ENCODE data around the gene DDX20. TPM values are rescaled to one million over a fixed set of nuclear protein-coding genes. Genes with fewer than 3 reads are reported as not detected.

DDX20 gene
- total RNA-seq, 4 donors from 2014 or later: 9.5 to 19.9 (median 13.1) TPM

- H3K27me3 ChIP-seq: no peaks in the 10 kb centered on the region
- H3K9me3 ChIP-seq: no peaks in the 10 kb centered on the region
- H3K27ac ChIP-seq (replicated peaks in 1 of 4): peak overlapping the region in 3 of 4 donors; percentile 54 to 74 (median 64)
- H3K4me3 ChIP-seq: no peak overlapping the region
- intact Hi-C loops (cut with DNase I): no loop called here
- TF ChIP-seq POLR2AphosphoS5 (IDR thresholded peaks at IDR 0.05): no peak
- no peak for TF ChIP-seq EP300 (IDR thresholded peaks at IDR 0.05)
- TF ChIP-seq POLR2A (IDR thresholded peaks at IDR 0.05; ENCODE audit: low read depth): no peak
- no peak for TF ChIP-seq CTCF (IDR thresholded peaks at IDR 0.05)
- 78% methylated on average over 3 of the region's 3 CpGs for WGBS
- peaks cover 77 to 94% (median 90%) of the 10 kb centered on the region in 4 donors for H3K4me1 ChIP-seq
- DNase-seq (ENCODE audit: extremely low spot score): no peak
- H3K36me3 ChIP-seq: peaks cover 0 to 13% (median 2%) of the 10 kb centered on the region in 4 donors
Measured at GRCh38 chr1:111734856-111735255, 20.8 kb upstream of the DDX20 start.

- Histone ChIP-seq H3K4me1 (peaks cover 72 to 94% (median 90%) of the 10 kb centered on the region in 4 donors), H3K36me3 (peaks cover 0 to 12% (median 2%) of the 10 kb centered on the region in 4 donors), H3K27ac (replicated peaks in 1 of 4) (peak overlapping the region in 2 of 4 donors; percentile 16 to 42), H3K9me3 (no peaks in the 10 kb centered on the region), H3K4me3 (no peak overlapping the region), H3K27me3 (no peaks in the 10 kb centered on the region)
- DNase-seq (ENCODE audit: extremely low spot score): no peak
- intact Hi-C loops (cut with DNase I): no loop called here
- WGBS: 72% methylated on average over 4 of the region's 4 CpGs
- TF ChIP-seq POLR2AphosphoS5 (IDR thresholded peaks at IDR 0.05) (no peak), POLR2A (IDR thresholded peaks at IDR 0.05; ENCODE audit: low read depth) (no peak), CTCF (IDR thresholded peaks at IDR 0.05) (no peak), EP300 (IDR thresholded peaks at IDR 0.05) (no peak)
Measured at GRCh38 chr1:111735321-111735720, 20.4 kb upstream of the DDX20 start.

- Histone ChIP-seq H3K27me3 (no peaks in the 10 kb centered on the region), H3K27ac (replicated peaks in 1 of 4) (peak overlapping the region in 3 of 4 donors; percentile 10 to 42 (median 16)), H3K4me1 (peaks cover 68 to 93% (median 87%) of the 10 kb centered on the region in 4 donors), H3K36me3 (peaks cover 0 to 6% (median 2%) of the 10 kb centered on the region in 4 donors), H3K4me3 (no peak overlapping the region), H3K9me3 (no peaks in the 10 kb centered on the region)
- TF ChIP-seq EP300 (IDR thresholded peaks at IDR 0.05) (no peak), CTCF (IDR thresholded peaks at IDR 0.05) (no peak), POLR2A (IDR thresholded peaks at IDR 0.05; ENCODE audit: low read depth) (no peak), POLR2AphosphoS5 (IDR thresholded peaks at IDR 0.05) (no peak)
- WGBS: 67% methylated on average over 8 of the region's 8 CpGs
- intact Hi-C loops (cut with DNase I): no loop called here
- no peak for DNase-seq (ENCODE audit: extremely low spot score)
Measured at GRCh38 chr1:111735858-111736544, 19.7 kb upstream of the DDX20 start.

GRCh38 chr1:111736548-111737215, 19.0 kb upstream of the DDX20 start:
- Histone ChIP-seq H3K4me3 (peak overlapping the region in 2 of 4 donors; percentile 71 to 78), H3K4me1 (peaks cover 63 to 88% (median 80%) of the 10 kb centered on the region in 4 donors), H3K9me3 (no peaks in the 10 kb centered on the region), H3K27ac (replicated peaks in 1 of 4) (peak overlapping the region; percentile 83 to 95 (median 94)), H3K36me3 (peaks cover 0 to 5% (median 2%) of the 10 kb centered on the region in 4 donors), H3K27me3 (no peaks in the 10 kb centered on the region)
- 35% methylated on average over 4 of the region's 4 CpGs for WGBS
- no peak for DNase-seq (ENCODE audit: extremely low spot score)
- TF ChIP-seq POLR2AphosphoS5 (IDR thresholded peaks at IDR 0.05) (no peak), CTCF (IDR thresholded peaks at IDR 0.05) (no peak), POLR2A (IDR thresholded peaks at IDR 0.05; ENCODE audit: low read depth) (no peak)
- intact Hi-C loops (cut with DNase I): no loop called here
